Activated CD4-positive, alpha-beta T cell treated with anti-CD3 and anti-CD28 coated beads for 24 hours (primary cell): ENCODE measurements around the gene TET3.

Experiments
- DNase-seq, 2 donors: peaks; one replicate each; pipeline ENCODE4 v3.0.0-alpha.2; 2020; ENCODE audit warnings: low read depth in 2 of 2

Gene TET3

DNA sequence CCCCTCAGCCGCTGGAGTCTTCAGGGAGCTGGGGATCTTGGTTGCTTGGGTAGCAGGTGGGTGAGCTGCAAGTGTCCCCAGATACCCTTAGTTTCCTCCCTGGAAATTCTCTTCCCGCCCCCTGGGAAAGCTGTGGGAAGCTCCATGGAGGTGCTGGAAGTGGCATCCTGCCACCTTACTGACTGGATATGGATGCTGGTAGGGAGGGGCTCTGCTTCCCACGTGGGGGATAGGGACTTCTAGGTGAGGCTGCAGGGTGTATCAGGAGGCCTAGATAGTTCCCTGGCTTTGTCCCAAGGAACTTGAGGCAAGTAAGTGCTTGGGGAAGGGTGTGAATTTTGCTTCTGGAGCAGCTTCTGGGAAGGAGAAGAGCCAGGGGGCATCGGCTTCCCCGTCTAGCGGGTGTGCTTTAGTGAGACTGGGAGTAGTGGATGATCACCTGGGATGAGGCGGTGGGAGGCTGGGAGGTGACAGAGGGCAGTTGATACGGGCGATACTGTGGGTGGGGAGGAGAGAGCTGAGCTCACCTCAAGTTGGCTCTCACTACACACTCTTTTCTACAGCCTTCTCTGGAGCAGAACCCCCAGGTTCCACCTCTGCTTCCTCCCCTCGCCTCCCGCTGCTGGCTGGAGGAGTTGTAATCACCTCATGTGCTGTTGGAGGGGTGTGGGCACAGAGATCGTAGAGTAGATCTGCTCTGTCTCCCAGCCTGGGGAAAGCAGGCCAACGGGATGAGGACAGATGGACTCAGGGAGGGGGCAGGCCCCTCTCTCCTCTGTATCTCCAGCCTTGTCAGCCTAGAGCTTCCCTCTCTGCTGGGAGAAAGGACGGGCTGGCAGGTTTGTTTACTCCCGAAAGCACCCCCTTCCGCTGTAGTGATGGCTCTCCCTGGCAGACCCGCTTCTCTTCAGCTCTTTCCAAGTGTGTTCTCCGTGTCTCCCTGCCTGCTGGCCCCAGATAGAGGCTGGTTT, 19.8 kb downstream of the TET3 start:
- no peak for DNase-seq

DNA sequence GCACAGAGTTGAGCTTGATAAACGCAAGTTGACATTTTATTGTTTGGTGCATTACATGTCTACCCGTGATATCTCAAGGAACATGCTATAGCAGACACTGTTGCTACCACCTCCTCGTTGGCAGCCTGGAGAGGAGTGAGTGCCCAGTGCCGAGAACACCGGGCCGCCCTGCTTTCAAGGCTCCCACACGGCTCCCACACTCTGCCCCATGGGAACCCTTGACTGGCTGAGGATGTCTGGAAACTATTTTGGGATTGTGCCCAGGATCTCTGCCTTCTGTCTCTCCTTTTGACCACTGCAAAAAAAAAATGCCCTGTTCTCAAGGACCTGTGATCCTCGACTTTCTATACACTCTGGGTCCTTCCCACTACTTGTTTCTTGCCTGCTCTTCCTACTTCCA, 21.1 kb downstream of the TET3 start:
- DNase-seq: no peak

DNA sequence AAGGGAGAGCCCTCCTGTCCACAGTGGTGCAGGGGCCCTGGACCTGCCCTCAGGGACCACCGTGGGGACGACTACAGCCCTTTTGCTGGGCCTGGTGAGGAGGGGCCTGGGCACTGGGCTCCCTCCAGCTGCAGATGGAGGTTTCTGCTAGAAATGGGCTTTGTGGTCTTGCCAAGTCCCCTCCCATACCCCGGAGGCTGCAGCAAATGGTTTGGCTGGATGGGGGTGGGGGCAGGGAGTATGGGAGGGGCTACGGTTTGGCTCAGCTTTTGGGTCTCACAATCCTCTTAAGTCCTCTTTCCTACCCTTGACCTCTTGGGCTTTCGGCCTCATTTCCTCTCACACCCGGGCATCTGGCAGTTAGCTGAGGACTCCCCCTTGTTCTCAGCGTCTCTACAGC, 21.7 kb downstream of the TET3 start:
- DNase-seq: no peak

GRCh38 chr2:74007121-74007520, 22.4 kb downstream of the TET3 start:
- DNase-seq: no peak

DNA sequence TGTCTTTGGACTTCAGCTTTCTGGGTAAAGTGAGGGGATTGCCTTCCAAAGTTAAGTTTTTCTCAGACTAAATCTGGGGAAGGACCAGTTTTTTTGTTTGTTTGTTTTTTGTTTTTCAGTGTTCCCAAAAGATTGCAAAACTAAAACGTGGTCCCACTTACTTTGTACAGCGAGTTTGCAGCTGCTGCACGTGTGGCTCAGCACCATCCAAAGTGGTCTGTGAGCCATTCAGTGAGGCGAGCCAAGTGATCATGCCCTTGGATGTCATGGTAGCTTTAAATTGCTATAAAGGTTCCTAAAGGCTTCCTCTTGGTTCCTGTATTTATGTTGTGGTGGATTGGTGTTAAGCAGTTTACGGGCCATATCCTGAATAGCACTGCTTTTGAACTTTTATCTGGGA, 23.0 kb downstream of the TET3 start:
- DNase-seq: no peak

- DNase-seq: no peak
Measured at GRCh38 chr2:74008761-74009395, 24.2 kb downstream of the TET3 start.

DNA sequence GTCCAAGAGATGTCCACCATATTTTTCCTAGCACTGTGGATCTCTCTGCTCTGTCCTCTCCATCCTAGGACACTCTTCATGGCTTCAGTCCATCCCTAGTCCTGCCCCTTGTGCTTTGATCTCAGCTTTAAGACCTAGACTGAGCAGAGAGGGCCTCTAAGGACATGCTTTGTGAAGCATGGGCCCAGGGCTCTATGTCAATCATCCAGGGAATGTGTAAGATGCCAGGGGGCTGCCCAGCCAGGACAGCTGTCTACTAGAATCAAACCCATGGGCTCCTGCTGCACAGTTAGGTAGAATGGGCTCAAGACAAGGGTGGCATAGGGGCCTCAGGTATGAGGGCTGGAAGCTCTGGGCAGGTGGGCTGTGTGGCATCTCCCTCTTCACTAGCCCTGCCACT, 24.9 kb downstream of the TET3 start:
- DNase-seq: no peak

- no peak for DNase-seq
Measured at GRCh38 chr2:74010087-74010541, 25.4 kb downstream of the TET3 start.

DNA sequence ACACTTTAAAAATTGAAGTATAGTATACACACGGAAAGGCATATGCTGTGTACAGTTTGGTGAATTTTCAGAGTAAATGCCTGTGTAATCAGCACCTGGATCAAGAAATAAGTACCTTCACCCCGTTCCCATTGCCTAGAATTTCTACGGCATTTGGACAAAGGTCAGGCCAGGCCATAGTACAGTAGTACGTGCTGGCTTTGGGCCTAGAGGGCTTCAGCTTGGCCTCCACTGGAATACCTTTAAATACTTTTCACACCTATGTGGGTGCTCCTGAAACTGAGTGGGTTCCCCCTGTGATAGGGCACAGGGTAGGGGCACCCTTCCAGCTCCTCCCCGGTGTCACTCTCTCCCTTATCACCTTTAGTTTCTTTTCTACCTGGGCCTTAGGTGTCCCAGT, 26.5 kb downstream of the TET3 start:
- no peak for DNase-seq

DNA sequence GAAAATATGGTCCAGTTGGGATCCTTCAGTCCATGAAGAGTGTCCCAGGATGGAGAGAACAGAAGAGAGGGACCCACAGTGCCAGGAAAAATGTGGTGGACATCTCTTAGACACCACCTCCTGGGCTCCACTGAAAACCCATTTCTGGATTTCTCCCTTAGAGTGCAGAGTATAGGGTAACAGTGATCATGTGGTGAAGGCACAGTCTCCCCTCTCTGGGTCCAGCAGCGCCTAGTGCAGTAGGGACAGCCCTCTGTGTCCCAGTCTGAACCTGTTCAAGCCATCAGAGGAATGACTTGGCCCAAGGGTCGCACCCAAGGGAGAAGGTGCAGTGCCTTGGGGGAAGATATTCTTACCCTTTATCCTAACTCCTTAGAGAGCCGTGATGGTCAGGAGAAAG, 30.1 kb downstream of the TET3 start:
- DNase-seq: no peak

GRCh38 chr2:74017223-74017622, 32.5 kb downstream of the TET3 start:
- no peak for DNase-seq

DNA sequence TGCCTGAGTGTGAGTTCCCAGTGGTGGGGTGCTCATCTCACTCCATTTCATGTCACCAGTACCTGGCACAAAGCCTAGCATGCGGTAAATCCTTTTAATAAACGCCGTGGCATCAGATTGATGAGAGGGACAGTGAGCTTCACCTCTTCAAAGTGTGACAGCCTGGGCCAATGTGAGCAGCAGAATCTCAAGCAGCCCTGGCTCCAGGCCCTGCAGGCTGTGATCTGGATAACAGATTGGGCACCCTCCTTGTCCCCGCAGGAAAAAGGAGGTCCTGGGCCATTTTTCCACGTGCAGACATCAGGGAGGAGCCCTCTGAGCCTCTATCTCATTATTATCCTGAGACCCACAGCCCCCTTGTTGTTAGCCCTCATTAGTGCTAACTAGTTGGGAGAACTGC, 34.8 kb downstream of the TET3 start:
- no peak for DNase-seq

DNA sequence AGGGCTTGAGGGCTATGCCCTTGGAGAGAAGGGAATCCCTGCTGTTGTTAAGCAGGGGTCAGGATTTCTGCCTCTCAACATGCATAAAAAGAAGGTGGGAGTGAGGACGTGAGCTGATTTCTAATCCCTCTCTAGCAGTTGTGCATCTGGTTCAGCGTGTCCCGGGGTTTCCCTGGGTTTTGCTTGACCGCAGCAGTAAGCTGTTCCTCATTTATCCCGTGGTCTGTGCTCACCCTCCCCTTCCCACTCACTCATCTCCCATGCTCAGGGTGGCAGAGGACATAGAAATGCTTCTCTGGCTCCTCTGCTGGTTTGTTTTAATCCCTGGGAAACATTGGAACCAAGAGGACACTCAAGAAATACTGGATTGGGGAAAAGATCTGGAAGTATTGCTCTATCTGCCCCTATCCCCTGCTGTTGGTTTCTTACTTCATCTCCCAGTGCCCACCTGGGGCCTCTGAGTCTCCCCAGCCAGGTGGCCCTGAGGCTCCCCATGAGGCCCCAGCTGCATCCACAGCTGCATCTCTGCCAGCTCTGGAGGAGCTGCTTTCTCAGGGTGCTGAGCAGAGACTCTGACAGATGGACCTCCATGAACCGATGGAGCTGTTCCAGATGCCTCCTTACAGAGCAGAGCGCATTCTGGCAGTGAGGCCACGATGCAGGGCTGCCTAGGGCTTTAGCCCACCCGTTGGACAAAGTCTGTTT, 36.1 kb downstream of the TET3 start:
- no peak for DNase-seq

GRCh38 chr2:74021407-74021755, 36.7 kb downstream of the TET3 start:
- no peak for DNase-seq

DNA sequence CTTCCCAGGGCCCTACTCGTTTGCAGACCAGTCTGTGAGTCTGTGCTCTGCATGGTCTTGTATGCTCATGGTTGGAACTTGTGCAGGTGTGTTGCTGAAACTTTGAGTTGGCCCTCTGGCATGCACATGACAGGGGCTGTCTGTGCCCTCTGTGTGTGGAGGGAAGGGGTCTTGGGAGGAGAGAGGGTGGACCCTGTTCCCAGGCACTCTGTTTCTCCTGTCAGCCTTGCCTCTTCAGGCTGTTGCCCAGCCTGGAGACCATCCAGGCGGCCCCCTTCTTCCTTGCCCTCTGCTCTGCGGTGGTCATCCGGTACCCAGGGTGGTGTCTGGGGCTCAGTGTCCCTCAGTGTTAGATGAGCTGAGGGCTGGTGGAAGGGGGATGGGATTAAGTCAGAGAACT, 39.5 kb downstream of the TET3 start:
- no peak for DNase-seq

GRCh38 chr2:74025971-74026612, 41.4 kb downstream of the TET3 start:
- DNase-seq: no peak

GRCh38 chr2:74026687-74027241, 42.1 kb downstream of the TET3 start:
- no peak for DNase-seq

DNA sequence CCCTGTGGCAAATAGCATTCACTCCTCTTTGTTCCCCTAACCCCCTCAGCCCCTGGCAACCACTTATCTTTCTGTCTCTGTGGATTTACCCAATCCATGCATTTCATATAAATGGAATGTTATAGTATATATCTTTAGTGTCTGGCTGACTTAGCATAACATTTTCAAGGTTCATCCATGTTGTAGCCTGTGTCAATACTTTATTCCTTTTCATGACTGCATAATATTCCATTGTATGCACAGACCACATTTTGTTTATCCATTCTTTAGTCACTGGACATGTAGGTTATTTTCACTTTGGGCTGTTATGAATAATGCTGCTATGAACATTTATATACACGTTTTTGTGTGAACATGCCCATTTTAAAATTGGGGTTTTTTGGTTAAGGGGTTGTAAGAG, 42.8 kb downstream of the TET3 start:
- DNase-seq: no peak

- DNase-seq: no peak
Measured at GRCh38 chr2:74028290-74028689, 43.6 kb downstream of the TET3 start.

- no peak for DNase-seq
Measured at GRCh38 chr2:74028741-74029140, 44.0 kb downstream of the TET3 start.

GRCh38 chr2:74029714-74030397, 45.1 kb downstream of the TET3 start:
- DNase-seq: no peak
